GM19467 (cell line): ENCODE measurements around the gene RBMS2.
"Not testable (repeated sequence)": the region's sequence is repeated elsewhere in the genome, so short reads cannot be mapped to it uniquely, and the experiment has no call there.

Source experiments
- ATAC-seq: cut with Tn5 transposase; IDR thresholded peaks from one replicate; pipeline ENCODE4 v1.9.1; 2021; ENCODE audit warnings: mild to moderate bottlenecking, moderate library complexity; ENCODE audit not compliant: unreplicated experiment

Gene RBMS2

GRCh38 chr12:56510786-56511185 lies 10.8 kb upstream of the RBMS2 start:
- no peak for ATAC-seq

- not testable (repeated sequence) for ATAC-seq
Measured at GRCh38 chr12:56514014-56514318, 7.7 kb upstream of the RBMS2 start.

DNA sequence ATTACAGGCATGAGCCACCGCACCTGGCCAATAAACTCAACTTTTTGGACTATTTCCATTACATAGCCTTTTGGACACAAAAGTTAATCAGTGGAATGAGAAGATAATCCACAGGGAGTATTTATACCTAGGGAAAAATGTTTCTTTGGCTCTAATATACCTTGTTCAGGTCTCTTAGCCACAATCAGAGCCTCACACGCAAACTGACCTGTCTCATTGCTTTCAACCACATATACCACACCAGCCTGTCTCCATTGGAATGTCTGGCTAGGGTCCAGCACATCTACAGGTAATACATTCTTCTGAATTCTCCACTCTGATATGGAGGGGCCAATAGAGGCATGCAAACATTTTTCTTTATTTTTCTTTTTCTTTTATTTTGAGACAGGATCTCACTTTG lies 3.8 kb upstream of the RBMS2 start:
- no peak for ATAC-seq

DNA sequence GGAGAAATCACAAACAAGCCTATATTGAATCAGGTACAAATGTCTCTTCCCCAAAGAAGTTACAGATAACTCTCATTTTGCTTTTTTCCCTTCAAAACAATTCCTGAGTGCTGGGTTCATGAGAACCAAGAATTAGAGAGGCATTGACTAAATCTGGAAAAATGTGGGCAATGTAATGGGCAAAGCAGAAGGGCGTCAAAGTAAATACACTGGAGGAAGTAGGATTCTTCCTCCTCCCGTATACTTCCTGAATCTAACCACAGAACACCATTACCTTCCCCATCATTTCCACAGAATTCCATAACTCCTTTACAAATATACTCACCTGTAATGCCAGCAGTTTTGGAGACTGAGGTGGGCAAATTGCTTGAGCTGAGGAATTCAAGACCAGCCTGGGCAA lies 3.0 kb upstream of the RBMS2 start:
- ATAC-seq, result no peak

GRCh38 chr12:56520048-56520447 lies 1.6 kb upstream of the RBMS2 start:
- no peak for ATAC-seq

DNA sequence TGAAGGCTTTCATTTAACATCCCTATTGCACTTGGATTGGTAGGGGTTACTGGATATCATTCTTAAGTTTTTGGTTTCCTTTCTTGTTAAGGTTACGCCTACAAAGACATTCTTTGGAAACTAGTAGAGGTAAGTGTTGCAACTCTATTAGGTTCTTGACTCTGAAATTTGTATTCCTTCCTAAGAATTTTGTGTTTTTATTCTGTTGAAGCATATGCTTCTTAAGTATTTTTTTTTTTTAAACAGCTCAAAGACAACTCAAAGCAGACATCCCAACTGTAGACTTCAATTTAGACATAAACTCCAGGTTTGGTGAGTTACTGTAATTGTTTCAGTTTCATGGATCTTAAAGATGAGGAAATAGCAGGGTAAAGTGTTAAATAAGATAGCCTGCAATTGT lies 1.1 kb upstream of the RBMS2 start:
- ATAC-seq, result no peak

DNA sequence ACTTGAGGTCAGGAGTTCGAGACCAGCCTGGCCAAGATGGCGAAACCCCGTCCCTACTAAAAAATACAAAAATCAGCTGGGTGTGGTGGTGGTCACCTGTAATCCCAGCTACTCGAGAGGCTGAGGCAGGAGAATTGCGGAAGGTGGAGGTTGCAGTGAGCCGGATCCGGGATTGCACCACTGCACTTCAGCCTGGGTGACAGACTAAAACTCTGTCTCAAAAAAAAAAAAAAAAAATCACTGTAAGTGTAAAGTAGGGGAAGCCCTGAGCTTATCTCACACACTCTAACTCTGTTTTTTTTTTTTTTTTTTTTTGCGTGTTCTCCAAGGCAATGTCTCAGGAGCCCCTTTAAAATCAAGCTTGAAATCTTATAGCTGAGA lies 421 bp upstream of the RBMS2 start:
- ATAC-seq, result no peak

DNA sequence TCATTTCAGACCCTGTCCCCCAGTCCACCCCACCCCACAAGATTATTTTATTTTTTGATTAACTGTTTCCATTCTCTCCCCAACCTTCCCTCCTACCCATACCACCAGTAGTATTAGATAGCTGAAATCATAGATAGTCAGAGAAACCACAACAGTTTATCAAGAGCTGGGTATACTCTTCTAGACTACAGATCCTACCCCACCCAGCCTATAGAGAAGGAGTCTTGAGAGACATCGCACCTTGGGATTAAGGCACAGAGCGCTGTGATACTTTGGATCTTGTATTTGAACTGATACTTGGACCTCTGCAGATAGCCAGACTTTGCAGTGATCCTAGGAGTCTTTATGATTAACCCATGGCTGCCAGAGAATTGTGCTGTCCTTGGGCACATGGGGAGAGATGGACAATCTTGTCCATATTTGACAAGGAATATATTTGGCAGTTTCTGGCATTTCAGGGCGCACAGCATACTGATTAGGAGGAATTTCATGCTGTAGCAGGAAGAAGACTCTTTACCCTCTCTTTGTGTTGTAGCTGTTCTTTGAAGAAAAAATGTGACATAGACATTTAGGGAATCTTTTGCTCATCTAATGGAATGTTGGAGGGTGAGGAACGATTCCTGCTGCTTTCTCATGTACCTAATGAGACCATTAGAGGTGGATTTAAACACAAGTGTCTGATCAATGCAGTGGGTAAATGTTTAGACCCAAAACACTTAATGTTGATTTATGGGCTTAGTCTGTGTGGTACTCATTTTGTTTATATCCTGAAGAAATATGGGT lies 982 bp downstream of the RBMS2 start:
- ATAC-seq, result no peak

GRCh38 chr12:56528846-56529245 lies 7.2 kb downstream of the RBMS2 start:
- no peak for ATAC-seq

DNA sequence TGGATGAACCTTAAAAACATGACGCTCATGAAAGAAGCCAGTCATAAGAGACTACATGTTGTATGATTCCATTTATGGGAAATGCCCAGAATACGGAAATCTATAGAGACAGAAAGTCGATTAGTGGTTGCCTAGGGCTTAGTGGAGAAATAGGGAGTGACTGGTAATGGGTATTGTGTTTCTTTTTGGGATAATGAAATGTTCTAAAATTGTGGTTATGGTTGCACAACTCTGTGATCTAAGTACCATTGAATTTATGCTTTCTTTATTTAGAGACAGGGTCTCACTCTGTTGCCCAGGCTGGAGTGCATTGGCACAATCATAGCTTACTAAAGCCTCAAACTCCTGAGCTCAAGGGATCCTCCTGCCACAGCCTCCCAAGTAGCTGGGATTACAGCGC lies 8.0 kb downstream of the RBMS2 start:
- no peak for ATAC-seq

GRCh38 chr12:56530390-56531055 lies 8.9 kb downstream of the RBMS2 start:
- no peak for ATAC-seq

DNA sequence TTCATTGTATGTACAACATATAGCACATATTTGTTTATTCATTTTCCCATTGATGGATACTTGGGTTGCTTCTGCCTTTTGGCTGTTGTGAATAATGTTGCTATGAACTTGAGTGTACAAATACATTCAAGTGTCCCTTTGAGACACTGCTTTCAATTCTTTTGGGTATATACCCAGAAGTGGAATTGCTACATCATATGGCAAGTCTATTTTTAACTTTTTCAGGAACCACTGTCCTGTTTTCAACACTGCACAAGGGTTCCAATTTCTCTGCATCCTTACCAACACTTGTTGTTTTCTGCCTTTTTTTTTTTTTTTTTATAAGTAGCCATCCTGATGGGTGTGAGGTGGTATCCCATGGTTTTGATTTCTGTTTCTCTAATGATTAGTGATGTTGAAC lies 15.9 kb downstream of the RBMS2 start:
- no peak for ATAC-seq

DNA sequence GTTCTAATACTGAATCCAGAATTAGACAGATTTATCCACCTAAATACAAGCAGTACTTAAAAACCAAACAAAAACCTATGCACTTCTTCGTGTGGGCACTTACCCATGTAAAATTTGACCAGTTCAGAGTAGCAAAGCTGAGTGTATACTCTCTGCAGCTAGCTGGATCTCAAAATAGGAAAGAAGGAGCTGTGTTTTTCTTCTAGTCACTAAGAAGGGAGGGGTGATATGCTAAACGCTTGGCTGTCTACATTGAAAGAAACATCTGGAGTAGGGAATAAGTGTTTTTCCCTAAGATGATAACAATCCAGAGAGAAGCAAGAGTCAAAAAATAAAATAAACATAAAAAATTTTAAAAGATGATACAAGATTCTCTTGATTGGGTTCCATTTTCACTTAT lies 20.0 kb downstream of the RBMS2 start:
- ATAC-seq, result no peak

- no peak for ATAC-seq
Measured at GRCh38 chr12:56542164-56542563, 20.5 kb downstream of the RBMS2 start.

GRCh38 chr12:56545023-56545604 lies 23.5 kb downstream of the RBMS2 start:
- no peak for ATAC-seq

GRCh38 chr12:56546680-56547079 lies 25.1 kb downstream of the RBMS2 start:
- no peak for ATAC-seq

DNA sequence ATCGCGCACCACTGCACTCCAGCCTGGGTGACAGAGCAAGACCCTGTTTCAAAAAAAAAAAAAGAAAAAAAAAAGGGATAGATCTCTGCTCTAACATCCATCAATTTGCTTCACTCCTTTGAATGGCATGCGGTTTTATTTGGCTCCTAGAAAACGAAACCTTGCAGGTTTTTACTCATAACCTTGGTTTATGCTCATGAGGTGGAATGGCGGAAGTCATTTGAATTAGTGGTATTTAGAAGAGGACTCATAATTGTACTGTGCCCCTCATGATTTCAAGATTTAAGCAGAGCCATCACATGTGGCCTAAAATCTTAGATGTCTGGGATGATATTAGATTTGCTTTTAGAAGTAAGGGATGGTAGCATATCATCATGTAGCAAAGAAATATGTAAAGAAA lies 29.4 kb downstream of the RBMS2 start:
- no peak for ATAC-seq

- ATAC-seq, result no peak
Measured at GRCh38 chr12:56565510-56566101, 44.0 kb downstream of the RBMS2 start.

GRCh38 chr12:56568146-56568545 lies 46.5 kb downstream of the RBMS2 start:
- ATAC-seq, result no peak

- no peak for ATAC-seq
Measured at GRCh38 chr12:56571121-56571520, 49.5 kb downstream of the RBMS2 start.

GRCh38 chr12:56572288-56572687 lies 50.7 kb downstream of the RBMS2 start:
- no peak for ATAC-seq

- no peak for ATAC-seq
Measured at GRCh38 chr12:56574210-56574609, 52.6 kb downstream of the RBMS2 start.
